GM21515 (cell line): ENCODE measurements around the gene TMEM143.
"Not testable (repeated sequence)": the region's sequence is repeated elsewhere in the genome, so short reads cannot be mapped to it uniquely, and the experiment has no call there.

Source experiments
- ATAC-seq: cut with Tn5 transposase; IDR thresholded peaks from one replicate; pipeline ENCODE4 v1.9.1; 2021; ENCODE audit not compliant: unreplicated experiment

TMEM143 gene

DNA sequence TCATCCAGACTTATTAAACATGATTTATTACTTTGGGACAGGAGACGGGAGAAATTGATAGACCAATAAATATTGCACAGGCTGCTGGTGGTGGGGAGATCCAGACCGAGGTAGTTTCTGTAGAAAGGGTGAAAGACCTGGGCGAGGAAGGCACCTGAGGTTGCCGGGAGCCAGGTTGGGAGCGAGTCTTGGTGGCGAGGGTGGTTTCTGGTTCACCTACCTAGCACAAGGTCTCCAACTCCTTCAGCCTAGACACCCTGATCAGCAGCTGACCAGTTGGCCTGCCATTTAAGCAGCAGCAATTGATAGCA, 31.4 kb downstream of the TMEM143 start:
- ATAC-seq = no peak

DNA sequence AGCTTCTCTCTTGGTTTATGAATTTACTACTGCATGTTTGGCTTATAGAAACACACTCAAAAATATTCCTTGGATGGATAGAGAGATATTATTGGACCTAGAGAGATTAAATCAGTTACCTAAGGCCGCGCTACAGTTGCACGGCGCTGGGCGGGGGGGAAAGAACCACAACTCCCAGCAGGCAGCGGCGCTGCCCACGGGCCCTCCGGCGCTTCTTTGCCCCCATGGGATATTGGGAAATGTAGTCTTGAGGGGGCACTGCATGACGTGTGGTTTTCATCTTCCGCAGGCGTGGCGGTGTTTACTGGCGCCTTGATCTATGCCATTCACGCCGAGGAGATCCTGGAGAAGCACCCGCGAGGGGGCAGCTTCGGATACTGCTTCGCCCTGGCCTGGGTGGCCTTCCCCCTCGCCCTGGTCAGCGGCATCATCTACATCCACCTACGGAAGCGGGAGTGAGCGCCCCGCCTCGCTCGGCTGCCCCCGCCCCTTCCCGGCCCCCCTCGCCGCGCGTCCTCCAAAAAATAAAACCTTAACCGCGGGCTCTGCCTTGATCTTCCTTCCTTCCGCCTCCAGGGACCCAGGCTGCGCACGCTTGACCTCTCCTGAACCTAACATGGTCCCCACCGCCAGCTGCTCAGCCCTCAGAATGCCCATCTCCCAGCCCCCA, 33.6 kb downstream of the TMEM143 start:
- ATAC-seq = peak; percentile 26

DNA sequence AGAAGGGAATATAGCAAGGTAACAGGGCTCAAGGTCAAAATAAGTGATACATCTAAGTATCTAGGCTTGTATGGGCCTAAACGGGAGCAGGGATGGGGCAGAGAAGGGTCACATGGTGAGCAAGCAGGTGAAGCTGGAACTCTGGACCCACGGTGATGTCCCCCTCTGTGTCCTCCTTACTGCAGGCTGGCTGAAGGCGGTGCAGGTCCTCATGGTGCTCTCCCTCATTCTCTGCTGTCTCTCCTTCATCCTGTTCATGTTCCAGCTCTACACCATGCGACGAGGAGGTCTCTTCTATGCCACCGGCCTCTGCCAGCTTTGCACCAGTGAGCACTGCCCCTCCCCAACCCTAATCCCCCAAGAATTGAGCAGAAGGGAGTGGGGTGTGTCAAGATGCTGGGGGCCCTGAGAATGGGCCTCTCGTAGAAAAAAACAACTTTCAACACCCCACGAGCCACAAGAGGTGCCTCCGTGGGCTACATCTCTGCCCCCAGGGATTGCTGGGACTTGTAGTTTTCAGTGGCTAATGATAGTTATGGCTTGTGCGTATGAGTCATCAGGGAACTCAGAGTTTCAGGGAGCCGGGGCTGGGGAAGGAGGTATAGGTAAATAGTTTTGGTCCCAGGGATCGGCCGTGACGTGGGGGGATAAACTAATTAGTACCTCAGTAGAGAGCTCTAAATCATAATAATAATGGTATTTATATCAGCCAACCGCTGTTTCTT, 34.4 kb downstream of the TMEM143 start:
- ATAC-seq = no peak

DNA sequence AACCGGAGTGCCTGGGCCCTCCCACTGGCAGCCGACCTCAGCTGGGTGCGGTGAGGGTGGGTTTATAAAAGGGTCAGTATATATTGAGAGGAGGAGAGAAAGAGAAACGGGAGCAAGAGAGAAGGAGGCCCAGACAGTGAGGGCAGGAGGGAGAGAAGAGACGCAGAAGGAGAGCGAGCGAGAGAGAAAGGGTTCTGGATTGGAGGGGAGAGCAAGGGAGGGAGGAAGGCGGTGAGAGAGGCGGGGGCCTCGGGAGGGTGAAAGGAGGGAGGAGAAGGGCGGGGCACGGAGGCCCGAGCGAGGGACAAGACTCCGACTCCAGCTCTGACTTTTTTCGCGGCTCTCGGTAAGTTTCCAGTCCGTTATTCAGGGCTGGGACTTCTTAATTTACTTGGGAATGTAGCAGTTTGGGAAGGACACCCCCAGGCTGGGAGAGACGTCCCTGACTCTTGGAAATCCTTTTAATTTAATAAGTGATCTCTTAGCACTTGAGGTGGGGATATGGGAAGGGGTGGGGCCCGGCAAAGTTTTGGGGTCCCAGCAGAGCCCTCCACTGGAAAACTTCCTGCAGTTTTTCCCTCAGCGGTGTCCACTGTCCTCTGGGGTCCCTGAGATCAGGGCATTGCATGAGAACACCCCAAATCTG, 38.4 kb downstream of the TMEM143 start, which contains the start of gene EMP3:
EMP3 (plus strand) TSS at position 288 of the 646 bp plus-strand sequence. CDS start 1,293 bp downstream, outside the sequence.
- ATAC-seq = no peak

DNA sequence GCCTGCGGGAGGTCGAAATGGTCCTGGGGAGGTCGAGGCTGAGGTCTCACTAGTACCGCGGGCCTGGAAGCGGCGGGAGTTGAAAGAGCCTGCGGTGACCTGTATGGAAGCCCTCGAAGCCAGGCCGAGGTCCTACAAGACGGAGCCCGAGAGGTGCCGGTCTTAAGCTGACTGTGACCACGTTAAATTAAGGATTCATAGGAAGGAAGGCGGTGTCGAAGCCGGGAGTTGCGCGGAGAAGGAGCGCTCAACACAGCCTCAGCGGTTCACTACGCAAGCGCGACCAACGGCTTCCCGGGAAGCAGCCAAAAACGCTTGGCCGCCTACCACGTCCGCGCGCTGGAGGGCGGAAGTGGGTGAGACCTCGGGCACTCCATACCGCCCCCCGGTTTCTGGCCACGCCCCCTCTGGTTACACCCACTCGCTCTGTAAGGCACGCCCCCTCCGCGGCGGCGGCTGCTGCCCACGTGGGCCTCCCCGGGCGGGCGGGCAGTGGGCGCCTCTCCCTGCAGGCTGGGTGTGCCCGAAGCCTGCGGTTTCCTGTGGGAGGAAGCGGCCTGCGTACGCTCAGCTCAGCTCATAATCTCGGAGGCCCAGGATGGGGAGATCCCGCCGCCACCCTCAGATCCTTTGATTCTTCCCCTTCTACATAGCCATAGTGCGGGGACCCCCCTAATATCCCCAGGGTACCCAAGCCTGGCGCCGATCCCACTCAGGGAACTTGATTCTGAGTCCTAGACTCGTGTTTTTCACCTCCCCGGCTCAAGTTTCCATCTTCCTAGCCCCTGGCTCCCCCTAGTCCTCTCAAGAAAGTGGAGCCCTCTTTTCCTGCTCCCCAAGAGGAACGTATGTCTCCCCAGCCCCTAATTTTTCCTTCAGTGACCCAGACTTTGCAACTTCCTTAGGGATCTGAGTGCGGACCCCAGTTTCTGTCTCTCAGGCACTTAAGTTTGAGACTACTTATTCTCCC, 41.8 kb downstream of the TMEM143 start:
- peak; percentile 56 for ATAC-seq

DNA sequence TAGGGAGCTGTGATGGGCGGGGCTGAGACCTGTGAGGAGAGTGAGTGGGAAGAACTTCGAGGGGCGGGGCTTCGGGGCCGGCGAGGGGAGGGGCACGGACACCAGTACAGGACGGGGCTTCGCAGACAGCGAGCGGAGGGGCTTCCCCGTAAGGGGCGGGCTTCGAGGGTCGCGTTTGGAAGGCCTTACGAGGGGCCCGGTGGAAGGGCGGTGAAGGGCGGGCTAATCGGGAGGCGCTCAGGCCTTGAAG, 42.4 kb downstream of the TMEM143 start:
- peak; percentile 40 for ATAC-seq

DNA sequence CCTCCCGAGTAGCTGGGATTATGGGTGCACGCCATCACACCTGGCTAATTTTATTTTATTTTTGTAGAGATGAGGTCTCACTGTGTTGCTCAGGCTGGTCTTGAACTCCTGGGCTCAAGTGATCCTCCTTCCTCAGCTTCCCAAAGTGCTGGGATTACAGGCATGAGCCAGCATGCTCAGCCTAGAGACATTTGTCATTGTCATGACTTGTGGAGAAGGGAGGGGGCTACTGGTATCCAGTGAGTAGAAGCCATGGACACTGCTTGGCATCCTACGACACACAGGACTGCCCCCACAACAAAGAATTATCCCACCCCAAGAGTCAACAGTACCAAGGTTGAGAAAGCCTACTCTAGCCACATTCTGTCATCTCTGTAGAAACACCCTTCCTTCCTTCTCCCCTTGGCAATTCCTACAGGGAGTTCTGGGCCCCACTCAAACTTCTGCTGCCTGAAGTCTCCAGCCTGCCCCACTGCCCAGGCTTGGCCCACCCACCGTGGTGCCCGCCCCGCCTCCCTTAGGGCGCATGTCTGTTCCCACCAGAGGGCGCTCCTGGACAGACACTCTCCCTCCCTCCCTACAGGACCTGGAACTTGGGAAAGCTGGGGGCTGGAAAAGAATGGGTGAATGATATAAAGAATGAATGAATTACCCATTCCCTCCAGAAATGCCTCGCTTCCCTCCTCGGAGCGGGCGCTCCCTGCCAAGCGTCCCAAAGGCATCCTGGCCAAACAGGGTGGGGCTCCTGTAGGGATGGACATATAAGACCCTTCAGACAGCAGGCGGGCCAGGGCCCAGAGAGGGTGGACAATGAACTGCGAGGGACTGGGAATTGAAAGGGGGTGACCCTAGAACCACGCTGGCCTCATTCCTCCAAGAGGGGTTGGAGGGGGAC, 43.8 kb downstream of the TMEM143 start:
- no peak for ATAC-seq

DNA sequence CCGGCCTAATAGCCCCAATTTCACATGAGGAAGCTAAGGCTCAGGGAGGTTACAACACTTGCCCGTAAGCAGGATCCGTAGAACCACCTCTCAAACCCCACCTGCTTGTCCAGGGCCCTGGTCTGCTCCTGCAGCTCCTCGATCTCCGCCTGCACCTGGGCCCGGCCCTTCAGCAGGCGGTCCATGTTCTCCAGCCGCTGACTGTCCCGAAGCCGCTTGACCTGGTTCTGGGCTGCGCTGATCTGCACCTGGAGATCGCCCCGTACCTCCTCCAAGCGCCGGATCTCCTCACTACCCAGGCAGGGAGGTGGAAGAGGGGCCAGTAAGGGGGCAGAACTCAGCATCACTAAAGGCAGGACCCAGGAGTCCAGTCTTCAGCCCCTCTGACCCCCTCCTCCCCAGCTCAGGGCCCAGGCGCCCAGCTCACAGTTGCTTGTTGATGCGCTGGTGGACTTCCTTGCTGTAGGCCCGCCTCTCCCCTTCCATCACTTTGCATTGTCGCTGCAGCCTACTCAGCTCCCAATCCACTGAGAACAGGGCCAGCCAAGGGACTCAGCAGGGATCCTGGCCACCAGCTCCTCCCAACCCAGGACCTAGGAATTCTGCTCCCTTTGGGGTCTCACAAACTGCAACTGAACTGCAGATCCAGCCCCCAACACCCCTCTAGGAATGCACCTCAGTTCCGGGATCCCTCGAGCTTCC, 45.3 kb downstream of the TMEM143 start:
- no peak for ATAC-seq

DNA sequence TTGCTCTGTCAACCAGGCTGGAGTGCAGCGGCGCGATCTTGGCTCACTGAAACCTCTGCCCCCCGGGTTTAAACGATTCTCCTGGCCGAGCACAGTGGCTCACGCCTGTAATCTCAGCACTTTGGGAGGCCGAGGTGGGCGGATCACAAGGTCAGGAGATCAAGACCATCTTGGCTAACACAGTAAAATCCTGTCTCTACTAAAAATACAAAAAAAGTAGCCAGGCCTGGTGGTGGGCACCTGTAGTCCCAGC, 46.1 kb downstream of the TMEM143 start:
- ATAC-seq = not testable (repeated sequence)

DNA sequence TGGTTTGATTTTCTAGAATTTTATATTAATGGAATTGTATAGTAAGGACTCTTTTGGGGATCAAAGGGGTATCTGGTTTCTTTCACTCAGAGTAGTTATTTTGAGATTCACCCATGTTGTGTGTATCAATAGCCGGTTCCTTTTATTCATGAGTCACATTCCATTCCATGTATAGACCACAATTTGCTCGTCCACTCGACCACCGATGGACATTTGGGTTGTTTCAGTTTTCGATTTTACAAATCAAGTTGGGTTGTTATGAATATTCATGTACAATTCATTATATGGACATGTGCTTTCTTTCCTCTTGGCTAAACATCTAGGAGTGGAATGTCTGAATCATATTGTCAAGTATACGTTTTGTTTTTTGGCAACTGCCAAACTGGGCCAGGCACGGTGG, 48.0 kb downstream of the TMEM143 start:
- ATAC-seq = no peak

DNA sequence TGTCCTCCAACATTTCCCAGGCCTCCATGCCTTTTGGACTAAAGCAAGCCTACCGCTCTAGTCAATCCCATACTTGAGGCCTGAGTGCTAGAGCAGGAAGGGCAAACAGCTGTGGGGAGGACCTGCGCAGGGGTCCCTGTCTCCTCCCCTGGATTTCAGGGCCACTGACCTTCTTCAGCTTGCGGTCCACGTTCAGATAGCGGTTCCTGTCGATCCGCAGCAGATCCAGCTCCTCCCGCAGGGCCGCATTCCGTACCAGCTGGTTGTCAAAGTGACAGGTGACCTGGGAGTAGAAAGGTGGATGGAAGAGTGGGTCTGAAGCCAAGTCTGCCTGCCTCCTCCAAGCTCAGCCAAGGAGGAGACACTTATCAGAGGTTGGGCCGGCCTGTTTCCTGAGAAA, 52.4 kb downstream of the TMEM143 start:
- no peak for ATAC-seq

DNA sequence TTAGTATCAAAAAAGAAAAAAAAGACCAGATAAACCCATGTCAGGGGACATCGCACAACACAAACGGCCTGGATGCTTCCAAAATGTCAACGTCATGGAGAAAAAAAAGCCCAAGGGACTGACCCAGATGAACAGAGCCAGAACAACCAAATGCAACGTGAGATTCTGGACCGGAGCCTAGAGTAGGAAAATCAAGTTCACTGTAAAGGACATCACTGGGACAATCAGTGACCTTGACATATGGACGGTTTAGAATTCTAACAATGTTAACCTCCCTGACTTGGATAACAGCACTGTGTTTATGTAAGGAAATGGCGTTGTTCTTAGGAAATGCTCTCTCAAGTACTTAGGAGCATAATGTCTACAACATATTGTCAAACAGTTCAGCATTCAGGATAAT, 53.5 kb downstream of the TMEM143 start:
- no peak for ATAC-seq

DNA sequence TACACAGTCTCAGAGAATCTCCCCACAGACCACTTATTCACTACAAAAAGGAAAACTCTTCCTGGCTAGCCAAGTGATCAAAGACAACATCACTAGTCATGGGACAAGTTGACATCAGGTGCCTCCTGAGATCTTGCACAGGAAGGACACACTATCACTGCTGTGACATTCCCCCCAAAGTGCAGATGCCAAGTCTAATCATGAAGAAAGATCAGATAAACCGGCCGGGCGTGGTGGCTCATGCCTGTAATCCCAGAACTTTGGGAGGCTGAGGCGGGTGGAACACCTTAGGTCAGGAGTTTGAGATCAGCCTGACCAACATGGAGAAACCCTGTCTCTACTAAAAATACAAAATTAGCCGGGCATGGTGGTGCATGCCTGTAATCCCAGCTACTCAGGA, 54.0 kb downstream of the TMEM143 start:
- ATAC-seq = not testable (repeated sequence)

DNA sequence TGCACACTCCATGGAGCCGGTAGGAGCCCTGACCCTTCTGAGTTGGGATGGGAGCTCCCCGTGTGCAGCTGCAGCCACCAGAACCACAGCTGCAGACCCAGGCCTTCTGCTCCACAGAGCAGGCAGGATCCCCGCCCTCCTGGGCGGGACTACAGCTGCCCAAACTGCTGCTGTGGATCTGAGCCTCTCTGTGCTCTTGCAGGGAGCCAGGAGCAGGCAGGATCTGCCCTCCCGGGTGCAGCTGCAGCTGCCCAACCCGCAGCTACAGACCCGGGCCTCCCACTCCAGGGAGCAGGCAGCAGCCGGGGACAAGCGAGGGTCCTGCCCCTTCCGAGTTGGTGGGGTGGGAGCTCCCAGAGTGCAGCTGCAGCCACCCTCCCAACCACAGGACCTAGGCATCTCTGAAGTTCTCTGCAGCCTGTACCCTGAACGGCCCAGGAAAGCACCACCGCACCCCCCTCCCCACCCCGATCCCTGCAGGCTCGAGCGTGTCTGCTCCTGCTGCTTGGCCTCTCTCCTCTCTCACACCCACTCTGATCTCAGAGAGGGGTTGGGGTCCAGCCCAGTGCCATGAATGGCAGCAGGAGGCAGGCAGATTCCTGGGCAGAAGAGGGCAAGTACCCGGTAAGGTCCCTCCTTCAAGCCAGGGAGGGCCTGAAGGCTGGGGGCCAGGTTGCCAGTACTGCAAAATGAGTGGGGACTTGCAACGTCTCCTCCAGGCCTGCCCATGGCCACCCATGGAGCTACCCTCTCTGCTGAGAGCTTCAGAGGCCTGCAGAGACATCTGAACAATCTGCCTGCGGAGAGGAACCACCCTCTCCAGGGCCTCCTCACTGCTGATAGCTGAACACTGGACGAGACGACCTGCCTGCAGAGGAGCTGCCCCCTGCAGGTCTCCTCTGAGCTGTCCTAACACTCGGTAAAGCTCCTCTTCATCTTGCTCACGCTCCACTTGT, 54.8 kb downstream of the TMEM143 start:
- ATAC-seq = no peak

DNA sequence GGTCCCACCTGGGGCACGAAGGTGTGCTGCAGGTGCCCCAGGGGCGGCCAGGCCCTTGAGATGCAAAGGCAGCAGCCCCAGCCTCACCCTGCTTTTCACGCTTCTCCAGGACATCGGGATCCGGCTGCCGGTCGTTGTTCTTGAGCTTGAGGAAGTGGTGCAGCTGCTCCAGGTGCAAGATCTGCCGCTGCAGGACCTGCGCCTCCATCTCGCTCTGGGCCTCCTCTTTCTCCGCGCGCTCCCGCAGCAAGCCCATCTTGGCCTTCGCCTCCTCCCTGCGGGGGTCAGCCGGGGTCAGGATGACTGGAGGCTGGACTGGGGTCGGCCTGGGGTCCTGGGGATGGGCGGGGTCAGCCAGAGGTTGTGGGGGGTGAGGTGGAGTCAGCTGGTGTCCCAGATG, 59.9 kb downstream of the TMEM143 start:
- no peak for ATAC-seq

DNA sequence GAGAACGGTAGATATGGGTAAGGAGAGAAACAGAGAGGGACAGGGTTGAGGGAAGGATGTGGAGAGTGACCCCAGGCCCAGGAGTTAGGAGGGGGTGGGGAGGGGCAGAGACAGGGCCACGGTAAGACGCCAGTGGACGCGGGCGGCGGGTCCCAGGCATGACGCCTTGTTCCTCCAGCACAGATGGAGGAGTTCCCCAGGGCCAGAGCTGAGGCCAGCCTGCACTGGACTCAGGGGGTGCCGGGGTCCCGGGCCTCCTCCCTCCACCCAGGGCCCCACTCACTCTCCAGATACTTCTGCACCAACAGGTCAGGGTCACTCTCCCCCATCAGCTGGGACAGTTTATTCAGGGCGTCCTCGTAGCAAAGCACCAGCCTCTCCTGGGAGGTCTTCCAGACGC, 60.4 kb downstream of the TMEM143 start:
- ATAC-seq = no peak

DNA sequence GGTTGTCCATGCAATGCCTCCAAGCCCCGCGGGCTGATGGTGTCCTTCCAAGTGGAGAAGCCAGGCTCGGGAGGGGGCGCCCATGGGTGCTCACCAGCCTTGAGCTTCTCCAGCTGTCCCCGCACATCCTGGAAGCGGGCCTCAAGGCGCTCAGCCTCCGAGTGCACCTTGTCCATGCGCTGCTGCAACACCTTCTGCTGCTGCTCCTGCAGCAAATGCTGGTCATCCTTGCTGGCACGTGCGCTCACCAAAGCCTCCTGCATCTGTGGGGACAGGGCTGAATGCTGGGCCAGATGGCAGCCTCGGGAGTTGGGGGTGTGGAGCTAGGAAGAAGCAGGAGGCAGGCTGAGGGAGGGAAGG, 61.2 kb downstream of the TMEM143 start:
- no peak for ATAC-seq

DNA sequence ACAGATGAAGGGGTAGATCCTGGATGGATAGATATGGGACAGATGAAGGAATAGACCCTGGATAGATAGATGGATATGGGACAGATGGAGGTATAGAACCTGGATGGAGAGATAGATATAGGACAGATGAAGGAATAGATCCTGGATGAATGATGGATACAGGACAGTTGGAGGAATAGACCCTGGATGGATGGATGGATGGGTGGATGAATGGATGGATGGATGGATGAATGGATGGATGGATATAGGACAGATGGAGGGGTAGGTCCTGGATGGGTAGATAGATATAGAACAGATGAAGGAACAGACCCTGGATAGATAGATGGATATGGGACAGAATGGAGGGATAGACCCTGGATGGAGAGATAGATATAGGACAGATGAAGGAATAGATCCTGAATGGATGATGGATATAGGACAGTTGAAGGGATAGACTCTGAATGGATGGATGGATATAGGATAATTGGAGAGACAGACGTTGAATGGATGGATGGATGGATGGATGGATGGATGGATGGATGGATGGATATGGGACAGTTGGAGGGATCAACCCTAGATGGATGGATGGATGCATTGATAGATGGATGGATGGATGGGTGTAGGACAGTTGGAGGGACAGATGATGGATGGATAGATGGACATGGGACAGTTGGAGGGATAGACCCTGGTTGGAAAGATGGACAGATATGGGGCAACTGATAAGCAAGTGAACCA, 61.7 kb downstream of the TMEM143 start:
- no peak for ATAC-seq
